Iris pigment epithelial cell (primary cell): Measurements from ENCODE around the gene EXOSC5.
"Not testable (repeated sequence)": the region's sequence is repeated elsewhere in the genome, so short reads cannot be mapped to it uniquely, and the experiment has no call there.

Experiments used
- DNase-seq: peaks from one replicate; pipeline ENCODE4 v3.0.0-alpha.2; 2011; ENCODE audit warnings: low read depth

The EXOSC5 gene

GRCh38 chr19:41397086-41398049 lies at the start of gene EXOSC5, which contains the start of gene BCKDHA:
Gene EXOSC5 (minus strand): TSS chr19:41397359. CDS start chr19:41397328, 31 bp downstream.
Gene BCKDHA (plus strand): TSS chr19:41397818. CDS start chr19:41397828, 10 bp downstream.
- DNase-seq: peak; percentile 99

GRCh38 chr19:41445575-41445974 lies 48.4 kb upstream of the EXOSC5 start:
- DNase-seq: no peak

- DNase-seq: no peak
Observed at GRCh38 chr19:41443813-41444455, 46.8 kb upstream of the EXOSC5 start.

GRCh38 chr19:41442473-41443355 lies 45.6 kb upstream of the EXOSC5 start, which contains the start of gene ERICH4:
Gene ERICH4 (plus strand): TSS chr19:41443156. CDS start chr19:41443170, 14 bp downstream.
- DNase-seq: no peak

GRCh38 chr19:41441321-41441945 lies 44.3 kb upstream of the EXOSC5 start:
- no peak for DNase-seq

- DNase-seq: peak; percentile 98
Observed at GRCh38 chr19:41439441-41440222, 42.5 kb upstream of the EXOSC5 start, which contains the start of gene DMAC2. Gene DMAC2 (minus strand): TSS chr19:41439912. CDS start chr19:41439899, 13 bp downstream.

GRCh38 chr19:41437944-41438574 lies 40.9 kb upstream of the EXOSC5 start:
- no peak for DNase-seq

- no peak for DNase-seq
Observed at GRCh38 chr19:41436674-41436951, 39.5 kb upstream of the EXOSC5 start.

- DNase-seq: no peak
Observed at GRCh38 chr19:41435936-41436673, 38.9 kb upstream of the EXOSC5 start.

- DNase-seq: not testable (repeated sequence)
Observed at GRCh38 chr19:41435376-41435775, 38.2 kb upstream of the EXOSC5 start.

- no peak for DNase-seq
Observed at GRCh38 chr19:41434450-41434849, 37.3 kb upstream of the EXOSC5 start.

GRCh38 chr19:41433171-41433570 lies 36.0 kb upstream of the EXOSC5 start:
- no peak for DNase-seq

- peak; percentile 47 for DNase-seq
Observed at GRCh38 chr19:41431426-41432386, 34.5 kb upstream of the EXOSC5 start.

- no peak for DNase-seq
Observed at GRCh38 chr19:41430922-41431321, 33.8 kb upstream of the EXOSC5 start.

- DNase-seq: no peak
Observed at GRCh38 chr19:41428481-41428859, 31.3 kb upstream of the EXOSC5 start.

GRCh38 chr19:41427647-41428480 lies 30.7 kb upstream of the EXOSC5 start:
- DNase-seq: peak; percentile 38

- peak; percentile 74 for DNase-seq
Observed at GRCh38 chr19:41426952-41427646, 29.9 kb upstream of the EXOSC5 start, which contains the start of gene B3GNT8. Gene B3GNT8 (minus strand): TSS chr19:41427374. CDS start chr19:41426778, 596 bp downstream.
